HG02840 (cell line): ENCODE data around the gene P2RY8.
A peak's percentile ranks its signal among the peaks of the same experiment; 100 is the strongest.

Experiments used
- ATAC-seq: cut with Tn5 transposase; IDR thresholded peaks from one replicate; pipeline ENCODE4 v1.9.1; 2021; ENCODE audit warnings: mild to moderate bottlenecking, moderate library complexity, moderate number of reproducible peaks; ENCODE audit not compliant: unreplicated experiment, low FRiP score

P2RY8 gene

DNA sequence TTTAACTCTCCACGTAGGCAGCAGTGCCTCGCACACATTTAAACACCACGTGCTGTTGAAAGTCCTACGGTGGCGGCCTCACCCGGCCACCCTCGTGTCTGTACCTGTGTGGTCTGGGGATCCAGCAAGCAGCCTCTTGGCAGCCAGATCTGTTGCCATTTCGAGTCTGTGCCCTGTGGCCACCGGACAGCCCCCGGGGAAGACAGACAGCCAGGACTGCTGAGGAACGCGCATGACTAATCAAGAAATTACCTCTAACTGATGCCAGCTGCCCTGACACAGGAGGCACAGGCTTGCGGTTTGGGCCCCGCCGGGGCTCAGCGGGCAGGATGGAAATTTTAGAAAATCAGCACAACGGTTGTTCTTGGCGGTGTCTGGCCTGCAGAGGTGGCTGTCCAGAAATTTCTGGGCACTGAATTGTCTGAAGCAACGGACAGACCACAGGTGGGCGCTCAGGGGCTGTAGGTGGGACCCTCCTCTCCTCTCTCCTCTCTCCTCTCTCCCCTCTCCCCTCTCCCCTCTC is 68.7 kb downstream of the P2RY8 start:
- ATAC-seq = peak; percentile 32

DNA sequence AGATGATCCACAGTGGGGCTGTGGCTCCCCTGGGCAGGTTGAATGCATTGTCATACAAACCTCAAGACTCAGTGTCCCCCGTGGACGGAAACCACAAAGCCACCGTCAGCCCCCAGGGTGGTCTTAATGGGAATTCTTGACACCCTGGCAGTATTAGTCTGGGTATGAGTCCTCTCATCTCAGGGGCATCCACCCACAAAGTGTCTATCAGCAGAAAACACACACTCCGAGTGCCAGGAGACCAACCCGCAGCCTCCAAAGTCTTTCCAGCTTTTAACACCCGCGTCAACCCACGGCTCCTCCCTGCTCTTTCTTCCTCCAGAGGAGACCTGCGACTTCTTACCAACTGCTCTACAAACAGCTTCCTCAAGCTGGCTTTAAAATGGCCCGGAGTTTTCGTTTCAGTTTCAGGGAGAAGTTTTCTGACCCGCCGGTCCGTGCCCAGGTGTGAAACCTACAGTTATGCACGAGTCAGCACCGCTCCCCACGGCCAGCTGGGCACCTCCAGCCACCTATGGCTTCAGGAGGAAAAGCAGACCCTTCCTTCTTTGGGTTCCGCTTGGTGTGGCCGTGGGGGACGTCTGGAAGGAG is 69.9 kb downstream of the P2RY8 start:
- no peak for ATAC-seq

DNA sequence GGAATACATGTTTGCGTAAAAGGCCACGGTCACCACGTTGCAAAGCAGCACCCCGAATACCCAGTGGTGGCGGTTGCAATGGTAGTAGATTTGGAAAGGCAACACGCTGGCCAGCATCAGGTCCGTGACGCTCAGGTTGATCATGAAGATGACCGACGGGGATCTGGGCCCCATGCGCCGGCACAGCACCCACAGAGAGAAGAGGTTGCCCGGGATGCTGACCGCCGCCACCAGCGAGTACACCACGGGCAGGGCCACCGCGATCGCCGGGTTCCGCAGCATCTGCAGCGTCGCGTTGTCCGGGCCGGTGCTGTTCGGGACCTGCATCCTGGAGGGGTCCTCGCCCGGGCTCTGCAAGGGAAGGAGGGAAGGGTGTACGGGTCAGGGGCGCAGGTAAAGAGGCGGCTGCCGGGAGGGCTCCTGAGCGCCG is 70.7 kb downstream of the P2RY8 start:
- no peak for ATAC-seq

DNA sequence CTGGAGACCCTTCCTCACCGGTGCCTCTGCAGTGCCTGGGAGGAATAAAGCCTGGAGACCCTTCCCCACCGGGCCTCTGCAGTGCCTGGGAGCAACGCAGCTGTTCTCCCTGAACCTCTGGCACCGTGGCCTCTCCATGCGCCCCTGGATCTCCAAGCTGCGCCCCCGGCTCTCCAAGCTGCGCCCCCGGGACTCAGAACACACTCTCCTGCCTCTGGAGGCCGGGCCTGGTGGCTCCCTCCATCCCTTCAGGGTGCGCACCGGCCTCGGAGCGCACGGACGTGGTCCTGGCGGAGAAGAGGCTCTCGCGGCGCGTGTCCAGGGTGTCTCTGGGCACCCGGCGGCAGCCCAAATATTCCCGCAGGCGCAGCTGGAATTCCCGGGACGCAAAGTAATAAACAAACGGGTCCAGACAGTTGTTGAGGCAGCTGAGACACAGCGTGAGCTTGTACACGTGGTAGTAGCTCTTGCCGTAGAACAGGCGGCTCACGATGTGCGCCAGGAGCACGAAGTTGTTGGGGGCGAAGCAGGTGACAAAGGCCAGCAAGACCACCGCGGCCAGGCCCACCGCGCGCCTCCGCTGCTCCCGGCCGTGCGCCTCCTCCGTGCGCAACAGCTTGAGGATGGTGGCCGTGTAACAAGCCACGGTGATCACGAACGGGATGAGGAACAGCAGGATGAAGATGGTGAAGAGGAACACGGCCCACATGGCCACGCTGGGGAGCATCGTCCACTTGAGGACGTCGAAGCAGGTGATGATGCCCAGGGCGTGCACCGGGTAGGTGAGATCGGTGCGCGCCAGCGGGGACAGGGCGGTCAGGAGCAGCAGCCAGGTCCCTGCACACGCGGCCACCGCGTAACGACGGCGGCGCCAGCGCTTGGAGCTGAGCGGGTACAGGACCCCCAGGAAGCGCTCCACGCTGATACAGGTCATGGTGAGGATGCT is 71.4 kb downstream of the P2RY8 start:
- no peak for ATAC-seq

DNA sequence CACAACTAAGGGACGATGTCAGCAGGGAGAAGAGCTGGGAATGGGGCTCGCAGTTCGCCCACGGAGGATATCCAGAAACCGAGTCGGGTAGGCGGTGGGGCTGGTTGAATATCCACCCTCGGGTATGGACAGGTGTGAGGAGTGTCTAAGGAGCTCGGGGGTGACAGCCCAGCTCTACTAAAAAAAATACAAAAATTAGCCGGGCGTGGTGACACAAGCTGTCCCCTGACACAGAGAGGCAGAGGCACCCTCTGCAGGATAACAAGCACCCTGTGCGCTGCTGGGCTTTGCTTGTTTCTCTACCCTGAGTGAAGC is 72.1 kb downstream of the P2RY8 start:
- no peak for ATAC-seq

DNA sequence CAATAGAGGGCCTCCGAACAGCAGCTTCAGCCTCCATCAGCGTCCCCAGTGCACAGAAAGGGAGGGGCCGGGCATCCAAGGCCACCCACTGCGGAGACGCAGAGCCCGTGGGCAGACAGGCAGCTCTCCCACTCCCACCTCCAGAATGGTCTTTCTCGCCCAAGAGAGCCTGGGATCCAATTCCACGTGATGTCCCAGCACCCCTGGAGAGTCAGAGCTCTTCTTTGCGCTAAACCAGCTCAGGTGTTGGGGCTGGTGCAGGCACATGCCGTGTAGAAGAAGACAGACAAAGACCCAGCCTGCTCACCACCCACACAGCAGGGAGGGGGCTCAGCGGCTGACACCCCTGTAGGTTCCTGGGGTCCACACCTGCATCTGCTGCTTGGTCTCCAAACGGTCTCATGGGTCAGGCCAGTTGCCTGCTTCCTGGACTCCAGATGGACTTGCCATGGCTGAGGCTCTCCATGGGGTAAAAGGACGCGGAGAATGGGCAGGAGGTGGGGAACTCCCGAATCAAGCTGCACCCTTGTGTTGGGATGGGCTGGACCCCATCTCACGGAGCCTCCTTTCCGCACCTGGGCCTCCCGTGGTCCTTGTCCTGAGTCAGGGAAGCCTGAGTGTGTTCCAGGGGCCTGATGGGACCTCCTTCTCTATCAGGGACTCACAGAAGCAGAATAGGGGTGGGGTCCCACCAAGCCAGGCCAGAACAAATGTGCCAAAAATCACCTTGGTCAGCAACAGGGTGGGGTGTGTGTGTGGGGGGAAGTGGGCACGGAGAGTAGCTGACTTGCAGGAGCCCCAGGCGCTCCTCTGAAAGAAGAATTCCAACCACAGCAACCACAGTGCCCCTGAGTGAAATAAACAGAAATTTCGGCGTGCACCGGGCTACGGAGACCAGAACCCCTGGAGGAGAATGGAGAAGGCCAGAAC is 72.7 kb downstream of the P2RY8 start:
- ATAC-seq = no peak

DNA sequence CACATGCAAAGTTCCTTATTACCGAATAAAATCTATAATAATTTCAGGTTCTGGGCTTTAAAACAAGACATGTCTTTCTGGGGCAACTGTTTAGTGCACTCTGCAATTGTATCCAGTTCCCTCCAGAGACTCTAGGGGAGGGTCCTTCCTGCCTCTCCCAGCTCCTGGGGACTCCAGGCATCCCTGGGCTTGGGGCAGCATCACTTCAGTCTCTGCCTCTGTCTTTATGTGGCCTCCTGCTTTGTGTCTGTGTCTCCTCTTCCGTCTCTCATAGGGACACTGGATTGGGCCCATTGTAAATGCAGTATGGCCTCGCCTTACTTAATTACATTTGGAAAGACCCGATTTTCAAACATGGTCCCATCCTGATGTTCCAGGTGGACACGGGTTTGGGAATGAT is 73.4 kb downstream of the P2RY8 start:
- no peak for ATAC-seq

DNA sequence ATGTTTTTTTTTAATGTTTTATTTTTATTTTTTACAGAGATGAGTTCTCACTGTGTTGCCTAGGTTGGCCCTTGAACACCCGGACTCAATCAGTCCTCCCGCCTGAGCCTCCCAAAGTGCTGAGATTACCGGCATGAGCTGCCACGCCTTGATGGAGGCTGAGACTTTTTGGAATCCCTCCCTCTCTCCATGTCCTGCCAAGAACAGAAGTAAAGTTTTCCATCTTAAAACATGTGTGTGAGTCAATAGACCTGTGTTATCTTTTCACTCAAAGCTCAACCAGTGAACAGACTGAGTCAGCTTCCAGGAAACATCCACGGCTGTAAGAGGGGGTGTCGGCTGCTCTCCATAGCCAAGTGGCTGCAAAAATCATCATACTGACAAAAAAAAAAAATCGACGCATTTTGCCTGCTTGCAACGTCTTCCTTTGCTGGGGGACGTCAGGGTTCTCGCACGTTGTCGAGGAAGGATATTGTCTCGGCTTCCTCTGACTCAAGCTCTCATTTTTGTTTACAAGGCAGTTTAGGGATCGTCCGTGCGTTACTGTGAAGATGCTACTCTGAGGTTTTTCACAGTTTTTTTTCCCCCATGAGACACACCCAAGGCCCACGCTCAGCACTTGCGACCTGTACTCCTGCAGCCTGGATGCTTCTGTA is 74.3 kb downstream of the P2RY8 start:
- no peak for ATAC-seq

DNA sequence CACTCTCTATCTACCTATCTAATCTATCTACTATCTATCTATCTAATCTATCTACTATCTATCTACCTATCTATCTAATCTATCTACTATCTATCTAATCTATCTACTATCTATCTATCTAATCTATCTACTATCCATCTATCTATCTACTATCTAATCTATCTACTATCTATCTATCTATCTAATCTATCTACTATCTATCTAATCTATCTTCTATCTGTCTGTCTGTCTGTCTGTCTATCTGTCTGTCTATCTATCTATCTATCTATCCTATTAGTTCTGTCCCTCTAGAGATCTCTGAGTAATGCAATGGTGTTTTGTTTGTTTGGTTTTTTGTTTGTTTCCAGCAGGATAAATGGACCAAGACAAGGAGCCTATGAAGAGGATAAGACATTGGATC is 74.9 kb downstream of the P2RY8 start:
- ATAC-seq = no peak

DNA sequence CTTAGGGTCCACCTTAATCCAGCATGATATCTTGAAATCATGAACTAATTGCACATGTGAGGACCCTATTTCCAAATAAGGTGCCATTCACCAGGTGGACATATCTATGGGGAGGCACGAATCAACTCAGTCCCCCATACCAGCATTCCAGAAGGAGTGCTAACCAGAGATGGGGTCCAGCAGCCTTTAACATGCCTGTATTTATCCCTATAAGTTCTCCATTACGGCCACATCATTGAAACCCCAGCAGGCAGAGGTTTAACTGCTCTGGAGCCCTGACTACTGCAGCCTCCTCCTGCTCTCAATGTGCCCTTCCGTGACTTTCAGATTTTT is 81.1 kb downstream of the P2RY8 start:
- ATAC-seq = no peak

DNA sequence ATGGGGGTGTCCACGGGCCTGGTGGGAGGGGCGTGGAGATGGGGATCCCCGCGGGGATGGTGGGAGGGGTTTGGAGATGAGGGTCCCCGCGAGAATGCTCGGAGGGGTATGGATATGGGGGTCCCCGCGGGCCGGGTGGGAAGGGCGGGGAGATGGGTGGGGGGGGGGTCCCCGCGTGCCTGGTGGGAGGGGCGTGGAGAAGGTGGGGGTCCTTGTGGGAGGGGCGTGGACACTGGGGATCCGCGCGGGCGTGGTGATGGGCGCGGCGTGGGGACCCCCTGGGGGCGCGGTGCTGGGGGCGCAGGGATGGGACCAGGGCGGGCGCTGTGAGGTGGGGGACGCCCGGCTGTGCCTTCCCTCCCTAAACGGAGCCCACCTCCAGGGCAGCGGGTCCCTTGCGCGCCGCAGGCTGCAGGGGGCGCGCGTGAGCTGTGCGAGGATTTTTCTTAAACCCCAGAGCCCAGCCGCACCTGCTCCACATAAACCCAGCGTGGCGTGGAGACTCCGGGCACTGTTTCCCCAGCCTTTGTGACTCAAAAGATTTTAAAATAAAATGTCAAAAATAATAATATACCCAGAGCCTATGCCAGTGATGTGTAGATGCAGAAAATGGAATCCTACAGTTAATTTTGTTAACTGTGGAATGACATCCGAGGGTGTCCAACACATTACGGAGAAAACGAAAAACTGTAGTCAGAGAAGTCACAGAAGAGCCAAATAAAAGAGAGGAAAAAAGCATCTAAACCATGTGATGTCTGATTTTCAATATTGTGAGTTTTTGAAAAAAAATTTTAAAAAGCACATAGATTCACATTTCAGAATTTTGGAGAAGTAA is 82.8 kb downstream of the P2RY8 start:
- peak; percentile 26 for ATAC-seq

DNA sequence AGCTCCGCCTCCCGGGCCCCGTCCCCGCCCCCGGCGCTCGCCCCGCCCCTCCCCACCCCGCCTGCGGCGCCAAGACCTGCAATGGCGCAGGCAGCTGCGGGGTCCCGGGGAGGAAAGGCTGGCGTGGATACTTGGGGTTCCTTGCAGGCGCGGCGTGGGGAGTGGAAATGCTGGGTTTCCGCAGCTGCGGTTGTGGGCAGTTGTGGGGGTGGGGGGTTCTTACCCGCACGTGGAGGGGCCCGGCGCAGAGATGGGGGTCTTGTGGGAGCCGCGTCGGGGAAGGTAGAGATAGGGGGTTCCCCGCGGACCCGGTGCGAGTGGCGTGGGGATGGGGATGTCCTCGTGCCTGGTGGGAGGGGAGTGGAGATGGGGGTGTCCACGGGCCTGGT is 83.6 kb downstream of the P2RY8 start:
- no peak for ATAC-seq

DNA sequence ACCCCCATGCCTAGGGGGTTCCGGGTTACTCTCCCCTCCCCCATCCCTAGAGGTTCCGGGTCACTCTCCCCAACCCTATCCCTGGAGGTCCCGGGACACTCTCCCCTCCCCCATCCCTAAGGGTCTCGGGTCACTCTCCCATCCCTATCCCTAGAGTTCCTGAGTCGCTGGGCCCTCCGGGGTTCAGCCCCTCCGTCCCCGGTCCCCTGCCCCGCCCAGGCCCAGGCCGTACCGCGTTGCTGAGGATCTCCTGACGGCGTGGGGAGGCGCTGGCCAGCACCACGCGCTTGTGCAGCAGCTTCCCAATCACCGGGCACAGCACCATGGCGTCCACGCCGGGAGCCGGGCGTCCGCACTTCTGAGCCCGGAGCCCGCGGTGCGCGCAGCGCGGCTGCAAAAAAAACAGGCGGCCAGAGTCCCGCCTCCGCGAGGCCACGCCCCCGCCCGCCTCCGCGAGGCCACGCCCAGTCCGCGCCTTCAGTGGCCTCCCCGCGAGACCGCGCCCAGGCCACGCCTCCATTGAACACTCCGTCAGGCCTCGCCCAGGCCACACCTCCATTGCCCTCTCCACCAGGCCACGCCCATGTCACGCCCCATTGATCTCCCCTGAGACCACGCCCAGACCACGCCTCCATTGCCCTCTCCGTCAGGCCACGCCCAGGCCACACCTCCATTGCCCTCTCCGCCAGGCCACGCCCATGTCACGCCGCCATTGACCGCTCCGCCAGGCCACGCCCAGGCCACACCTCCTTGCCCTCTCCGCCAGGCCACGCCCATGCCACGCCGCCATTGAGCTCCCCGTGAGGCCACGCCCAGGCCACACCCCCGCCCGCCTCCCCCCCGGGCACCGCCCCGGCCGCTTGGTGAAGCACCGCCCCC is 84.2 kb downstream of the P2RY8 start, which contains the start of gene ASMTL:
Gene ASMTL (minus strand): TSS at position 394 of the 879 bp plus-strand sequence. CDS start 69 bp downstream, at position 325.
- peak; percentile 65 for ATAC-seq

DNA sequence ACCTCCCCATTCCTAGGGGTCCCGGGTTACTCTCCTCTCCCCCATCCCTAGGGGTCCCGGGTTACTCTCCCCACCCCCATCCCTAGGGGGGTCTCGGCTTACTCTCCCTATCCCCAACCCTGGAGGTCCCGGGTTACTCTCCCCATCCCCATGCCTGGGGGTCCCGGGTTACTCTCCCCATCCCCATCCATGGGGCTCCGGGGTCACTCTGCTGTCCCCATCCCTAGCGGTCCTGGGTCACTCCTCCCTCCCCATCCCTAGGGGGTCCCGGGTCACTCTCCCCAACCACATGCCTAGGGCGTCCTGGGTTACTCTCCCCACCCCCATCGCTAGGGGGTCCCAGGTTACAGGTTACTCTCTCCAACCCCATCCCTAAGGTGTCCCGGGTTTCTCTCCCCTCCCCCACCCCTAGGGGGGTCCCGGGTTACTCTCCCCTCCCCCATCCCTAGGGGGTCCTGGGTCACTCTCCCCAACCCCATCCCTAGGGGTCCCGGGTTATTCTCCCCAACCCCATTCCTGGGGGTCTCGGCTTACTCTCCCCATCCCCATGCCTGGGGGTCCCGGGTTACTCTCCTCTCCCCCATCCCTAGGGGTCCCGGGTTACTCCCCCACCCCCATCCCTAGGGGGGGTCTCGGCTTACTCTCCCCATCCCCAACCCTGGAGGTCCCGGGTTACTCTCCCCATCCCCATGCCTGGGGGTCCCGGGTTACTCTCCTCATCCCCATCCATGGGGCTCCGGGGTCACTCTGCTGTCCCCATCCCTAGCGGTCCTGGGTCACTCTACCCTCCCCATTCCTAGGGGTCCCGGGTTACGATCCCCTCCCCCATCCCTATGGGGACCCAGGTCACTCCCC is 85.1 kb downstream of the P2RY8 start:
- ATAC-seq = no peak

DNA sequence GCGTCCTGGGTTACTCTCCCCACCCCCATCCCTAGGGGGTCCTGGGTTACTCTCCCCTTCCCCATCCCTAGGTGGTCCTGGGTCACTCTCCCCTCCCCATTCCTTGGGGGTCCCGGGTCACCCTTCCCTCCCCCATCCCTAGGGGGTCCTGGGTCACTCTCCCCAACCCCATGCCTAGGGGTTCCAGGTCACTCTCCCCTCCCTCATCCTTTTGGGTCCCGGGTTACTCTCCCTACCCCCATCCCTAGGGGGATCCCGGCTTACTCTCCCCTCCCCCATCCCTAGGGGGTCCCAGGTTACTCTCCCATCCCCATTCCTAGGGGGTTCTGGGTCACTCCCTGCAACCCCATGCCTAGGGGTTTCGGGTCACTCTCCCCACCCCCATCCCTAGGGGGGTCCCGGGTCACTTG is 85.7 kb downstream of the P2RY8 start:
- no peak for ATAC-seq

DNA sequence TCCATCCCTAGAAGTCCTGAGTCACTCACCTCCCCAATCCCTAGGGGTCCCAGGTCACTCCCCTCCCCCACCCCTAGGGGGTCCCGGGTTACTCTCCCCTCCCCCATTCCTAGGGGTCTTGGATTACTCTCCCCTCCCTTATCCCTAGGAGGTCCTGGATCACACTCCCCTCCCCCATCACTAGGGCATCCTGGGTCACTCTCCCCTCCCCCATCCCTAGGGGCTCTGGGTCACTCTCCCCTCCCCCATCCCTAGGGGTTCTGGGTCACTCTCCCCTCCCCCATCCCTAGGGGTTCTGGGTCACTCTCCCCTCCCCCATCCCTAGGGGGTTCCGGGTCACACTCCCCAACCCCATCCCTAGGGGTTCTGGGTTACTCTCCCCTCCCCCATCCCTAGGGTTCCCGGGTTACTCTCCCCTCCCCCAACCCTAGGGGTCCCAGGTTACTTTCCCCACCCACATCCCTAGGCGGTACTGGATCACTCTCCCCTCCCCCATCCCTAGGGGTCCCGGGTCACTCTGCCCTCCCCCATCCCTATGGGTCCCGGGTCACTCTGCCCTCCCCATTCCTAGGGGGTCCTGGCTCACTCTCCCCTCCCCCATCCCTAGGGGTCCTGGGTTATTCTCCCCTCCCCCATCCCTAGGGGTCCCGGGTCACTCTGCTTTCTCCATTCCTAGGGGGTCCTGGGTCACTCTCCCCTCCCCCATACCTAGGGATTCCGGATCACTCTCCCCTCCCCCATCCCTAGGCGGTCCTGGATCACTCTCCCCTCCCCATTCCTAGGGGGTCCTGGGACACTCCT is 86.4 kb downstream of the P2RY8 start:
- ATAC-seq = no peak

DNA sequence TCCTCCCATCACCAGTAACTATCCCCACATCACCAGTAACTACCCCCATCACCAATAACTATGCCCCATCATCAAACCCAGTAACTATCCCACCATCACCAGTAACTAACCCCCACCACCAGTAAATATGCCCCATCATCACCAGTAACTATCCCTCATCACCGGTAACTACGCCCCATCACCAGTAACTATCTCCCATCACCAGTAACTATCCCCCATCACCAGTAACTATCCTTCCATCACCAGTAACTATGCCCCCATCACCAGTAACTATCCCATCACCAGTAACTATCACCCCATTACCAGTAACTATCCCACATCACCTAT is 87.2 kb downstream of the P2RY8 start:
- ATAC-seq = no peak
